NCI-H82 treated with DMSO at 0.1 percent for 48 hours (cell line): ENCODE measurements around the gene COX6A2.

Source experiments
- DNase-seq: peaks from one replicate; lab custom pipeline; 2025; ENCODE audit not compliant: unreplicated experiment; lab: John Stamatoyannopoulos, UW

The COX6A2 gene

DNA sequence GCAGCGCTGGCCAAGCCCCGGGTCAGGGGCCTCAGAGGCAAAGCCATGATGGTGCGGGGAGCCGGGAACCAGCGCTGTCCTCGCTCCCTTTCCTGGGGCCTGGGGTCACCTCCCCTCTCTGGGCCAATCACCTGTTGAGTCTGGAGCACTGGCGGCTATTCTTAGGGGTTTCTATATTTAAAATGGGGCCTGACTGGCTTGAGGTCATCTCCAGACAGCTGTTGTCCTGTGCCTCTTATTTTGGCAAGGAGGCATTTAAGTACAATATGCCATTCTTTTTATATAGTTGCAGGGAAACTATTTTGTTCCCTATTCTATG lies at the start of gene COX6A2:
Gene COX6A2, minus strand, starts transcription at position 82 of the 319 bp plus-strand sequence. Its CDS starts 35 bp downstream, at position 47.
- no peak for DNase-seq

GRCh38 chr16:31477220-31478216 lies 49.4 kb upstream of the COX6A2 start:
- no peak for DNase-seq

GRCh38 chr16:31476303-31477219 lies 48.4 kb upstream of the COX6A2 start:
- DNase-seq: no peak

- DNase-seq: no peak
Observed at GRCh38 chr16:31475946-31476302, 47.8 kb upstream of the COX6A2 start.

- DNase-seq: no peak
Observed at GRCh38 chr16:31474773-31475738, 46.9 kb upstream of the COX6A2 start.

DNA sequence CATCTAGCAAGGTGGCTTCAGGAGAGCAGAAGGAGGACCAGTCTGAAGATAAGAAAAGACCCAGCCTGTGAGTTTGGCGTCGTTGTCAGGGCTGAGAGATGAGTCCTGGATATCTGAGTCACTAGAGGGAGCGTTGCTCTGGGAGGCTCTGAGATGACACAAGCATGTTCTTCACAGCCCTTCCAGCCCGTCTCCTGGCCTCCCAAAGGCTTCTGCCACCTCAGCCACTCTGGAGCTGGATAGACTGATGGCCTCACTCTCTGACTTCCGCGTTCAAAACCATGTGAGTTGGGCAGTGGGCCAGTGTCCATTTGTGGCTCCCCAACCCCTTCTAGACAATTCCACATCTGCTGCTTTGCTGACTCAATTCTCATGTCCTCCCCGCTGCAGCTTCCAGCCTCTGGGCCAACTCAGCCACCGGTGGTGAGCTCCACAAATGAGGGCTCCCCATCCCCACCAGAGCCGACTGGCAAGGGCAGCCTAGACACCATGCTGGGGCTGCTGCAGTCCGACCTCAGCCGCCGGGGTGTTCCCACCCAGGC lies 46.1 kb upstream of the COX6A2 start:
- DNase-seq: no peak

DNA sequence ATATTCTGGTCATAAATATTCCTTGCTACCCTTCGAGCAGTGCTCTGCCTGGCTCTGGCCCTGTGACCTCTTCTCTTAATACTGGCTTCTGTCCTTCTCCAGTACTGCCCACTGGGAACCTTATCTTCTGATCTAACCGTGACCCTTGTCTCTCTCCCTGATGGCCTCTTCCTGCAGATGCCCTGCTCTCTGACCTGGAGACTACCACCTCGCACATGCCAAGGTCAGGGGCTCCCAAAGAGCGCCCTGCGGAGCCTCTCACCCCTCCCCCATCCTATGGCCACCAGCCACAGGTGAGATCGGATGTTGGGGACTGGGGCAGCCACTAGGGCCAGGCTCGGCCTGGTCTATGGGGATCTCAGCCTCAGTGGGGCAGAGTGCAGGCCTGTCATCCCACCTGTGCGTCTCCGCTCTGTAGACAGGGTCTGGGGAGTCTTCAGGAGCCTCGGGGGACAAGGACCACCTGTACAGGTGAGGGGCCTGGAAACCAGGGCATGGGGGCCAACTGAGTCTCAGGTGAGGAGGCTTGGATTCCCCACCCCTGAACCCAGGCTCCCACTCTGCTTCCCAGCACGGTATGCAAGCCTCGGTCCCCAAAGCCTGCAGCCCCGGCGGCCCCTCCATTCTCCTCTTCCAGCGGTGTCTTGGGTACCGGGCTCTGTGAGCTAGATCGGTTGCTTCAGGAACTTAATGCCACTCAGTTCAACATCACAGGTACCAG lies 45.3 kb upstream of the COX6A2 start:
- DNase-seq: no peak

DNA sequence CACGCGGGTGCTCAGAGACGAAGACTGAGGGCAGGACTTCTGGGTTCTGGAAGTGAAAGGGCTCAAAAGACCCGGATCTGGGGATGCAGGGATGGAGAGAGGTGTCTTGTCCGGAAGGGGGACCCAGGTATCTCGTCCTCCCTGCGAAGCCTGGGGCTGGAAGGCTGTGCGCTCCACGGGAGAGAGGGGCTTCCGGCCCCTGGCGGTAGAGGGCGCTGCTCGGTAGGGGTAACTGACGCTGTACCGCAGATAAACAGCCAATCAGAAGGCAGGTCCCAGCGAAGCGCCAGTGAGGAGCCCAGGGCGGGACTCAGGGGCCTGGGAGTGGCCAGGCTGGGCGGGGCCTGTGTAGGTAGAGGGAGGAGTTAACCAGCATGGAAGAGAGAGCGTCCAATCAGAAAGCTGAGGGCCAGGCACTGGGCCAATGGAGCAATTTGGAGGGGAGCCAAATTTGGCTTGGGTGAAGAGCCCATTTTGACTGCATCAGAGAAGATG lies 44.6 kb upstream of the COX6A2 start:
- DNase-seq: no peak

GRCh38 chr16:31471875-31472708 lies 43.9 kb upstream of the COX6A2 start, which contains the start of gene TGFB1I1:
TSS of gene TGFB1I1 (plus strand) at chr16:31472152. CDS start at chr16:31472189, 37 bp downstream.
- no peak for DNase-seq

DNA sequence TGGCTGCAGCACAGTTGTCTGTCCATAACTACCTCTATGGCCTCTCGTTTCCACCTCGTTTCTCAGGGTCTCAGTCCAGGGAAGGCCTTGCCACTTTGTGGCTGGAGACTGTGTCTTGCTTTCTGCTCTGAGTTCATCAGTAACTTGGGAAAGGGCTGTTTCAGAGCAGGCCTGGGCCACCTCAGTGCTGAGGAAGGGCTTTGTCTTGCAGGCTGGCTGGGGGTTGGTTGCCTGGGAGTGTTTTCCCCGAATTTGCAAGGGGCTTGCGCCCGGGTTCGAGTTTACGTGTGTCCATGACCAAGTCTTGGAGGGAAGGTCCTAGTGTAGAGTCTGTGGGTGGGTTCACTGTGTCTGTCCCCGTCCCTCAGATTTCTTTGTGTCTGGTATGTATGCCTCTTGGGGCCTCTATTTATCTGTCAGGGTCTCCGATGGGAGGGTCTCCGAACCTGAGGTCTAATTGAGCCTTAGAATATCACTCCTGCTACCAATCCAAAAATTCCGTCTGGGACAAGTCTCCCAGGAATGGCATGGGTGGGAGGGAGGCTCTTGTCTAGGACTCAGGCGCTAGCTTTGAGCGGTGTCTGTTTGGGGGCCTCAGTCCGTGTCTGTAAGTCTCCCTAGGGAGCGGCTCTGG lies 43.2 kb upstream of the COX6A2 start:
- DNase-seq: no peak

GRCh38 chr16:31470615-31471014 lies 42.5 kb upstream of the COX6A2 start:
- no peak for DNase-seq

DNA sequence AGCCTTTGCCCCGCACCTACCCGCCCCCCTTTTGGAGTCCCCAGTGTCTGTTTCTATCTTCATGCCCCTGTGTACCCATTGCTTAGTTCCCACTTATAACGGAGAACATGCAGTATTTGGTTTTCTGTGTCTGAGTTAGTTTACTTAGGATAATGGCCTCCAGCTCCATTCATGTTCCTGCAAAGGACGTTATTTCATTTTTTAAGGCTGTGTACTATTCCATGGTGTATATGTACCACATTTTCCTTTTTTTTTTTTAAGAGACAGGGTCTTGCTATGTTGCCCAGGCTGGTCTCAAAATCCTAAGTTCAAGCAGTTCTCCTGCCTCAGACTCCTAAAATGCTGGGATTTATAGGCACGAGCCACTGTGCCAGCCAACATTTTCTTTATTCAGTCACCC lies 39.7 kb upstream of the COX6A2 start:
- no peak for DNase-seq

- no peak for DNase-seq
Observed at GRCh38 chr16:31467151-31467773, 39.1 kb upstream of the COX6A2 start.

DNA sequence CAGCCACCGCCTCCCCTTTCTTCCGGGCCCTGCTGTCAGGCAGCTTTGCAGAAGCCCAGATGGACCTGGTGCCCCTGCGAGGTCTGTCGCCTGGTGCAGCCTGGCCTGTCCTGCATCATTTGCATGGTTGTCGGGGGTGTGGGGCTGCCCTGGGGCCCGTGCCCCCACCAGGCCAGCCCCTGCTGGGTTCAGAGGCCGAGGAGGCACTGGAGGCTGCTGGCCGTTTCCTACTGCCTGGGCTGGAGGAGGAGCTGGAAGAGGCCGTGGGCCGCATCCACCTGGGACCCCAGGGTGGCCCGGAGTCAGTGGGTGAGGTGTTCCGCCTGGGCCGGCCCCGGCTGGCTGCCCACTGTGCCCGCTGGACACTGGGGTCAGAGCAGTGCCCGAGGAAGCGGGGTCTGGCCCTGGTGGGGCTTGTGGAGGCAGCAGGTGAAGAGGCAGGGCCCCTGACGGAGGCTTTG lies 38.3 kb upstream of the COX6A2 start:
- DNase-seq: no peak

- DNase-seq: no peak
Observed at GRCh38 chr16:31465788-31466370, 37.7 kb upstream of the COX6A2 start.

DNA sequence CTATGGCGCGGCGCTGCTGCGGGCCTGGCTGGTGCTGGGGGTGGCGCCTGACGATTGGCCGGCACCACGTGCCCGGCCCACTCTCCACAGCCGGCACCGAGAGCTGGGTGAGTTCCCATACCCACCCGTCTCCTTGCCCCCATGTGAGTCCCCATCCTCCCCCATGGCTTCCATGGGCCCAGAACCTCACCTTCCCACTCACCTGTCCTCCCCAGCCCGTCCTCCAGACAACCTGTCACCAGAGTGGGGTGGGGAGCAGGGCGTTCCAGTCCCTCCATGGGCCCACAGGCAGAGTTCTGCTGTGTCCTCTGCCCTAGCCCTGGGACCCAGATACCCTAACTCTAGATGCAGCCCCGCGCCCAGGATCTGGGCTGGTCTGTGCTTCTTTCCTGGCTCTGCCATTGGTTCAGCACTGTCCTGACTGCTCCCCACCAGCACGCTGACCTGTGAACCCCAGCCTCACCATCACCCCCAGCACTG lies 36.7 kb upstream of the COX6A2 start:
- DNase-seq: no peak

GRCh38 chr16:31464348-31464769 lies 36.2 kb upstream of the COX6A2 start:
- no peak for DNase-seq
